HepG2 (cell line): ENCODE data around the gene ANKS3.

Experiments used
- JUN ChIP-seq: sonication (generic); formaldehyde crosslinking; IDR thresholded peaks from 2 replicates; pipeline ENCODE4 v1.4.0; 2020; ENCODE audit warnings: mild to moderate bottlenecking, missing genetic modification reagents
- PTBP1 ChIP-seq: fragments of 200-400 bp; formaldehyde crosslinking; IDR thresholded peaks from 2 replicates; pipeline ENCODE4 v1.6.1; 2018; ENCODE audit warnings: low read length, low read depth; ENCODE audit not compliant: poor library complexity, severe bottlenecking
- TF ChIP-seq, protein P1 (sequence below): sonication (generic); formaldehyde crosslinking; IDR thresholded peaks from 2 replicates; pipeline ENCODE4 v1.5.0; 2020; ENCODE audit warnings: mild to moderate bottlenecking, missing genetic modification reagents, moderate library complexity

DNA sequence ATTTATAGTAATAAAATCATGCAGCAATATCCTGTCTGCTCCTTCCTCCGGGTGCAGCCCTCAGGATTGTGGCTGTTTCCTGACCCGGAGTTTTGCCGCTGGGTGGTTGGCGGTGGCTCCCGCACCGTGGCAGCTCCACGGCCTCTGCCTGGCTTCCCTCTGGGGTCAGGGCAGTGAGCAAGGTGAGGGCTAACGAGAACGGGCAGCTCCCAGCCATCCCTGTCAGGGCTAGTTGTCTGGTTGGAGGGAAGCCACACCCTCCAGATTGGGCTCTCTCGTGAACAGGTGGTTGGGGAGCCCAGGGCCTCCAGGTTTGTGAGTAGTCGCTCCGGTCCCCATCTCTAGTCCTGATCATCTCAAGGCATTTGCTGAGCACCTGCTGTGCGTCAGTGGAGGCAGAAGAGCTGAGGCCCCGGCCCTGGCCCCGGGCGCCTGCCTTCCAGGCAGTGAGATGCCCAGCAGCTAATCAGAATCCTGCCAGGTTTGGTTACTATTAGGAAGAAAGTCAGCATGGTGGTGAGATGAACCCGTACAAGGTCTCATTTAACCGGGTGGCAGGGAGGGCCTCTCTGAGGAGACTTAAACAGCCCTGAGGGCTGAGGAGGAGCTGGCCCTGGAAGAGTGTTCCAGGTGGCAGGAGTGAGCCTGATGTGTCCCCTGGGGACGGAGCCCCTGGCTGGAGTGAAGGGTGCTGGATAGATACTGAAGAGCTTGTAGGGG lies 43.0 kb downstream of the ANKS3 start:
- TF ChIP-seq PTBP1 (no peak), JUN (no peak)
- TF ChIP-seq, protein P1, sequence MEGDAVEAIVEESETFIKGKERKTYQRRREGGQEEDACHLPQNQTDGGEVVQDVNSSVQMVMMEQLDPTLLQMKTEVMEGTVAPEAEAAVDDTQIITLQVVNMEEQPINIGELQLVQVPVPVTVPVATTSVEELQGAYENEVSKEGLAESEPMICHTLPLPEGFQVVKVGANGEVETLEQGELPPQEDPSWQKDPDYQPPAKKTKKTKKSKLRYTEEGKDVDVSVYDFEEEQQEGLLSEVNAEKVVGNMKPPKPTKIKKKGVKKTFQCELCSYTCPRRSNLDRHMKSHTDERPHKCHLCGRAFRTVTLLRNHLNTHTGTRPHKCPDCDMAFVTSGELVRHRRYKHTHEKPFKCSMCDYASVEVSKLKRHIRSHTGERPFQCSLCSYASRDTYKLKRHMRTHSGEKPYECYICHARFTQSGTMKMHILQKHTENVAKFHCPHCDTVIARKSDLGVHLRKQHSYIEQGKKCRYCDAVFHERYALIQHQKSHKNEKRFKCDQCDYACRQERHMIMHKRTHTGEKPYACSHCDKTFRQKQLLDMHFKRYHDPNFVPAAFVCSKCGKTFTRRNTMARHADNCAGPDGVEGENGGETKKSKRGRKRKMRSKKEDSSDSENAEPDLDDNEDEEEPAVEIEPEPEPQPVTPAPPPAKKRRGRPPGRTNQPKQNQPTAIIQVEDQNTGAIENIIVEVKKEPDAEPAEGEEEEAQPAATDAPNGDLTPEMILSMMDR, result no peak
